ENCODE data around the gene SLC30A2.

SLC30A2 gene

DNA sequence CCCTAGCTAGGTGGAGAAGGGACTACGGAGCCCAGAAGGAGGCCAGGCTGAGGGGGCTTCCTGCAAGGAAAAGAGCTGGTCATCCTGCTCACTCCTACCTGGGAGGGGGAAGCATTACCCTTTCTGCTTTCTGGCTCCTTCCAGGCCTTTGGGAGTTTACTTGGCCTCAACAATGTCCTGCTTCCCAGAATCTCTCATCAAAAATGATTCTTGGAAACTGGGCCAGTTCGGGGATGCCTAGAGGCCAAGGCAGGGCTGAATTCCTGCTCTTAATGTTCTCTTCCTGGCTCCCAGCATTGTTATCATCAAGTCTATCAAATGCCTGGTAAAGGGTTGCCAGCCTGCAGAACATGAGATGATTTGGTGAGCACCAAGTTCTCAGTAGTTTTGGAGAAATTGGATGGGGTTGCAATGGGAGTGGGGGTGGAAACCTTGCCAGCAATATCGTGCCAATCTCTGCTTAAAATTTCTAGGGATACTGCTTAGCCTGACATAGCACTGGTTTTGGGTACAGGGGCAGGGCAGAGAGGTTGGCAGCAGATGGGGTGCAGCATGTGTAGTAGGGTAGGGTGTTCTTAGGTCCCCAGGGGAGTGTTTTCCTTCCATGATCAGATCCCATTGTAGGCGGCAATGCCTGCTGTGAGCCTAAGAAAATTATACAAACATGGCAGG, 40.3 kb downstream of the SLC30A2 start:
- 0 out of 2 replicates have a peak, but pooled peaks cover 4% of the 10 kb centered on the region for H3K4me1 ChIP-seq (ENCODE audit: insufficient read depth, low read length)
- H3K9me3 ChIP-seq (ENCODE audit: insufficient read depth, low read depth, low read length): no peaks in the 10 kb centered on the region
- H3K9ac ChIP-seq (ENCODE audit: low read depth, low read length): no peak overlapping the region
- H3K27ac ChIP-seq (ENCODE audit: low read depth, low read length): no peak overlapping the region
- H3K4me3 ChIP-seq (ENCODE audit: low read length): no peak overlapping the region
- H3K27me3 ChIP-seq (ENCODE audit: insufficient read depth, low read length): no peaks in the 10 kb centered on the region
- WGBS: 94% methylated on average over 4 of the region's 4 CpGs
- H3K36me3 ChIP-seq (ENCODE audit: insufficient read depth, low read length): no peaks in the 10 kb centered on the region

- H3K4me1 ChIP-seq (ENCODE audit: insufficient read depth, low read length): peaks cover 1% of the 10 kb centered on the region
- no peak overlapping the region for H3K4me3 ChIP-seq (ENCODE audit: low read length)
- H3K36me3 ChIP-seq (ENCODE audit: insufficient read depth, low read length): no peaks in the 10 kb centered on the region
- H3K27ac ChIP-seq (ENCODE audit: low read depth, low read length): no peak overlapping the region
- no peaks in the 10 kb centered on the region for H3K9me3 ChIP-seq (ENCODE audit: insufficient read depth, low read depth, low read length)
- H3K27me3 ChIP-seq (ENCODE audit: insufficient read depth, low read length): no peaks in the 10 kb centered on the region
- WGBS: 88% methylated on average over 2 of the region's 2 CpGs
- no peak overlapping the region for H3K9ac ChIP-seq (ENCODE audit: low read depth, low read length)
Observed at GRCh38 chr1:26003756-26004155, 42.2 kb downstream of the SLC30A2 start.

DNA sequence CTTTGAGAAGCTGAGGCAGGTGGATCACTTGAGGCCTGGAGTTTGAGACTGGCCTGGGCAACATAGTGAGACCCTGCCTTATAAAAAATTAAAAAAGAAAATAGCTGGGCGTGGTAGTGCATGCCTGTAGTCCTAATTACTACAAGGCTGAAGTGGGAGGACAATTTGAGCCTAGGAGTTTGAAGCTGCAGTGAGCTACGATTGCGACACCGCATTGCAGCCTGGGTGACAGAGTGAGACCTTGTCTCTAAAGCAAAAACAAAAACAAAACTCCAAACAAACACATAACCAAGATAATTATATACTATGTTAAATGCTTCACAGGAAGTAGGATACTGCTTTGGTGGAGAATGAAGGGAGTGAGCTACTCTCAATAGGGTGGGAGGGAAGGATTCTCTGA, 42.7 kb downstream of the SLC30A2 start:
- 92% methylated on average over 4 of the region's 4 CpGs for WGBS
- H3K4me3 ChIP-seq (ENCODE audit: low read length): no peak overlapping the region
- H3K27me3 ChIP-seq (ENCODE audit: insufficient read depth, low read length): no peaks in the 10 kb centered on the region
- no peaks in the 10 kb centered on the region for H3K36me3 ChIP-seq (ENCODE audit: insufficient read depth, low read length)
- no peak overlapping the region for H3K27ac ChIP-seq (ENCODE audit: low read depth, low read length)
- H3K9ac ChIP-seq (ENCODE audit: low read depth, low read length): no peak overlapping the region
- H3K9me3 ChIP-seq (ENCODE audit: insufficient read depth, low read depth, low read length): no peaks in the 10 kb centered on the region
- H3K4me1 ChIP-seq (ENCODE audit: insufficient read depth, low read length): peaks cover 6% of the 10 kb centered on the region

DNA sequence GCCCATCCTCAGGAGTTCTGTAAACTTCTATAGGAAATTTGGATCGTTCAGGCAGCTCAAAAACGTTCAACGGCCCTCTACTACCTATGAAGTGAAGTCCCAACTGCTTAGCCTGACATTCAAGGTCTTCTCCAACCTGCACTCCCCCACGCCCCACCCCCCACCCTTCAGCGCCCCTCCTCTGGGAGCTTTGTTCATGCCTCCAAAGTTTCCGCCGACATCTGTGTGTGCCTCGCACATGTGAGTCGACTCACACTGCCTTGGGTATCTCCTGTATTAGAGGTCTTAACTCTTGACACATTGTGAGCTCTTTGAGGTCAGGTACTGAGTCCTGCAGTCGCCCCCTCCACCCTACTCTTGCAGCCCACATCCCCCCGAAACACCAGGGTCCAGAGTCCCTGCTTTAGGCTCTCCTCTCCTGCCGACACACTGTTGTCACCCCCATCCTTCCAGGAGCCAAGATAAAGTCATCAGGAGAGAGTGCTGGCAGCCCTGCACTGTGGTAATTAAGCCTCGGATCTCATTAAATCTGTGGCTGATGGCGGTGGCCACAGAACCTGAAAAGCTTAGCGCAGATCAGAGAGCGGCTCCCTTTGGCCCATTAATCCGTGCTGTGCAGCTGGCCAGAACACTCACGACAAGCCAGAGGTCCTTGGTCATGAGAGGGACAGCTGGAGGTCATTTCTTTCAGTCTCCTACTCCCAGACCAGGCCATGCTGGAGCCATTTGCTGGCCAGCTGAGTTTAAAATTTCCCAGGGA, 46.7 kb downstream of the SLC30A2 start:
- 89% methylated on average over 18 of the region's 18 CpGs for WGBS
- H3K27ac ChIP-seq (ENCODE audit: low read depth, low read length): no peak overlapping the region
- H3K9ac ChIP-seq (ENCODE audit: low read depth, low read length): no peak overlapping the region
- H3K4me3 ChIP-seq (ENCODE audit: low read length): no peak overlapping the region
- H3K27me3 ChIP-seq (ENCODE audit: insufficient read depth, low read length): no peaks in the 10 kb centered on the region
- peaks cover 10% of the 10 kb centered on the region for H3K4me1 ChIP-seq (ENCODE audit: insufficient read depth, low read length)
- no peaks in the 10 kb centered on the region for H3K36me3 ChIP-seq (ENCODE audit: insufficient read depth, low read length)
- H3K9me3 ChIP-seq (ENCODE audit: insufficient read depth, low read depth, low read length): no peaks in the 10 kb centered on the region

DNA sequence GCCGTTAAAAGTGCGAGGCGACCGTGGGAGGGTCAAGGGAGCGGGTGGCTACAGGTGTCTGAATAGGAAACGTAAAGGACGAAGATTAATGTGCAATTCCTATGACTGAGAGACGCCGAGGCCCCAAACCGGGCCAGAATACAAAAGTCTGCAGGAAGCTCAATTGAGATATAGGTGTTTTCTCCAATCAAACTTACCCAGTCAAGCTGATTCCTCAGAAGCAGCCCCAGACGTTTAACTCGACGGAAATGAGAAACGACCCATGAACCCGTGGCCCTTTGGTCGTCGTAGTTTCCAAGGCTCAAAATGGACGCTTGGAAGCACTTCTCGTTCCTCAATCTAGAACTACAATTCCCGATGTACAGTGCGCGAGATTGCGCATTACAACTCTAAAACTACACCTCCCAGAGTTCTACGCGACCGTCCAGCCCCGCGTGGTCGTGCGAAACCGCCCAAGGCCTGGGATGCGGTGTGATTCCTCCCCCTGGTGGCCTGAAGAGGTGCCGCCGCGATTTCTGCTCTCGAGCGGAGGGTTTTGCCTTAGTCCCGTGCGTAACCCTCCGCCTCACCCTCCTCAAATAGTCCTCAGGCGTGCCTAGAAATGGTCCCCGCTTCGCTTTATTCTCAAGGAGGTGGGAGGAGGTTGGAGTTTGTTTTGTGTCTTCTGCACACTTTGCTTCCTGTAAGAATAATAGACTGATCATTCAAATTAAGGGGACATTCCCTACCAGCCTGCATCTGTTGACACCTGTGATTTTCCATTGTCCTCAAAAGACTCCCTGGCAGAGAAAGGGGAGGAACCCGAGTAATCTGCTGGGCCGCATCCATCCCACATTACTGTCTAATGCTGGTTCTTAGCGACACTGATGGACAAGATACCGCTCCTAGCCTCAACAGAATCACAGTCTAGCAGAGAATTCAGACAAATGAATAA, 47.8 kb downstream of the SLC30A2 start, which contains the start of gene PAFAH2:
TSS of gene PAFAH2 (minus strand) at position 236 of the 934 bp plus-strand sequence. CDS start 7,247 bp downstream, outside the sequence.
- Histone ChIP-seq H3K27ac (ENCODE audit: low read depth, low read length) (no peak within 1 kb of the TSS), H3K9me3 (ENCODE audit: insufficient read depth, low read depth, low read length) (no peaks in the 10 kb centered on the region), H3K36me3 (ENCODE audit: insufficient read depth, low read length) (no peaks in the 10 kb centered on the region), H3K4me3 (ENCODE audit: low read length) (peak within 1 kb of the TSS; percentile 72), H3K27me3 (ENCODE audit: insufficient read depth, low read length) (no peaks in the 10 kb centered on the region), H3K4me1 (ENCODE audit: insufficient read depth, low read length) (peaks cover 14% of the 10 kb centered on the region), H3K9ac (ENCODE audit: low read depth, low read length) (peak within 1 kb of the TSS; percentile 65)
- 3% methylated on average over 44 of the region's 47 CpGs for WGBS

- Histone ChIP-seq H3K9me3 (ENCODE audit: insufficient read depth, low read depth, low read length) (no peaks in the 10 kb centered on the region), H3K36me3 (ENCODE audit: insufficient read depth, low read length) (no peaks in the 10 kb centered on the region), H3K27ac (ENCODE audit: low read depth, low read length) (no peak overlapping the region), H3K4me3 (ENCODE audit: low read length) (peak overlapping the region; percentile 72), H3K27me3 (ENCODE audit: insufficient read depth, low read length) (no peaks in the 10 kb centered on the region), H3K4me1 (ENCODE audit: insufficient read depth, low read length) (peaks cover 14% of the 10 kb centered on the region), H3K9ac (ENCODE audit: low read depth, low read length) (peak overlapping the region; percentile 65)
- 16% methylated on average over 13 of the region's 13 CpGs for WGBS
Observed at GRCh38 chr1:25996966-25997827, 48.7 kb downstream of the SLC30A2 start.

- peaks cover 6% of the 10 kb centered on the region; the same call in 1 of the 2 replicates for H3K36me3 ChIP-seq (ENCODE audit: insufficient read depth, low read length)
- H3K27me3 ChIP-seq (ENCODE audit: insufficient read depth, low read length): no peaks in the 10 kb centered on the region
- H3K9me3 ChIP-seq (ENCODE audit: insufficient read depth, low read depth, low read length): no peaks in the 10 kb centered on the region
- peaks cover 14% of the 10 kb centered on the region for H3K4me1 ChIP-seq (ENCODE audit: insufficient read depth, low read length)
- no peak overlapping the region for H3K4me3 ChIP-seq (ENCODE audit: low read length)
- no peak overlapping the region for H3K9ac ChIP-seq (ENCODE audit: low read depth, low read length)
- no peak overlapping the region for H3K27ac ChIP-seq (ENCODE audit: low read depth, low read length)
- WGBS: 91% methylated on average over 3 of the region's 3 CpGs
Observed at GRCh38 chr1:25994402-25995150, 51.3 kb downstream of the SLC30A2 start.

GRCh38 chr1:25993197-25993951, 52.5 kb downstream of the SLC30A2 start:
- peaks cover 7% of the 10 kb centered on the region; the same call in 1 of the 2 replicates for H3K36me3 ChIP-seq (ENCODE audit: insufficient read depth, low read length)
- no peaks in the 10 kb centered on the region for H3K27me3 ChIP-seq (ENCODE audit: insufficient read depth, low read length)
- no peaks in the 10 kb centered on the region for H3K9me3 ChIP-seq (ENCODE audit: insufficient read depth, low read depth, low read length)
- H3K9ac ChIP-seq (ENCODE audit: low read depth, low read length): no peak overlapping the region
- no peak overlapping the region; the same call in 1 of the 2 replicates for H3K27ac ChIP-seq (ENCODE audit: low read depth, low read length)
- no peak overlapping the region for H3K4me3 ChIP-seq (ENCODE audit: low read length)
- H3K4me1 ChIP-seq (ENCODE audit: insufficient read depth, low read length): peaks cover 8% of the 10 kb centered on the region
- WGBS: 79% methylated on average over 8 of the region's 8 CpGs

- Histone ChIP-seq H3K4me3 (ENCODE audit: low read length) (no peak overlapping the region), H3K9me3 (ENCODE audit: insufficient read depth, low read depth, low read length) (no peaks in the 10 kb centered on the region), H3K27ac (ENCODE audit: low read depth, low read length) (no peak overlapping the region), H3K9ac (ENCODE audit: low read depth, low read length) (no peak overlapping the region), H3K36me3 (ENCODE audit: insufficient read depth, low read length) (peaks cover 12% of the 10 kb centered on the region), H3K4me1 (ENCODE audit: insufficient read depth, low read length) (peaks cover 7% of the 10 kb centered on the region; the same call in 1 of the 2 replicates), H3K27me3 (ENCODE audit: insufficient read depth, low read length) (no peaks in the 10 kb centered on the region)
- 96% methylated on average over 9 of the region's 9 CpGs for WGBS
Observed at GRCh38 chr1:25992689-25993171, 53.2 kb downstream of the SLC30A2 start.

Measured in HUES64 (cell line).